GM21390 (cell line): ENCODE data around the gene SLC24A4.

Experiments
- ATAC-seq: cut with Tn5 transposase; IDR thresholded peaks from one replicate; pipeline ENCODE4 v1.9.1; 2021; ENCODE audit not compliant: unreplicated experiment

The SLC24A4 gene

DNA sequence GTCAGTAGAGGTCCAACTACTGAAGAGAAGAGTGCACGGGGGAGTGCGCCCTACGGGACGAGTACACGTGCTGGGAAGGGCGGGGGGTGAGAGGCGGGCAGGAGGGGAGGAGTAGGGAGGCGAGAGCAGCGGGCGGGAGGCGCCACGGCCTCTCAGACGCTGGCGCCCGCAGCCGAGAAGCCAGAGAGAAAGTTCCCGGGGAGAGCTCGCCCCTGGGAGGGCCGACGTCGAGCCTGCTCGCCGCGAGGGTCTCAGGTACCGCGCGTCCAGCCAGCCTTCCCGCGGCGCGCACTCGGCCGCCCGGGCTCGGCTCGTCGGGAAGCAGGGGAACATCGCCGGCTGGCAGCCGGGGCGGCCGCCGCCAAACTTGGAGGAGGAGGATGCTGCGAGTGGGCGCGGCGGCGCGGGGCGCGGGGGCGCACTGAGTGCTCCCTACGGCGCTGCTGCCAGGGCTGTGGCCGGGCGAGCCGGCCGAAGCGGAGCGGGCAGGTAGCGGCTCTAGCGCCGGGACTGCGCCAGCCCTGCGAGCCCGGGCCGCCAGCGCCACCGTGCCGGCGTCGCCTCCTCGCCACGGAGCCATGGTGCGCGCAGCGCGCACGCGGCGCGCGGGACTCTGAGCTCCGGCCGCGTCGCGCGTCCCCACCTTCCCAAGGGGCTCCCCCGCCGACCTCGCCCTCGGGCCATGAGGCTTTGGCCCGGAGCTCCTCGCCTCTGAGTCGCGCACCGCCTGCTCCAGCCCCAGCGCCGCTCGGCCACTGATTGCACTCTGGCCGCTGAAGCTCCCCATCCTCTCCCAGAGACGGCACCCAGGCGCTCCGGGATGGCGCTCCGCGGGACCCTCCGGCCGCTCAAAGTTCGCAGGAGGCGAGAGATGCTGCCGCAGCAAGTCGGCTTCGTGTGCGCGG, at the start of gene SLC24A4:
TSS of gene SLC24A4 (plus strand) at position 155 of the 905 bp plus-strand sequence. CDS start at position 821, 666 bp downstream.
- no peak for ATAC-seq

DNA sequence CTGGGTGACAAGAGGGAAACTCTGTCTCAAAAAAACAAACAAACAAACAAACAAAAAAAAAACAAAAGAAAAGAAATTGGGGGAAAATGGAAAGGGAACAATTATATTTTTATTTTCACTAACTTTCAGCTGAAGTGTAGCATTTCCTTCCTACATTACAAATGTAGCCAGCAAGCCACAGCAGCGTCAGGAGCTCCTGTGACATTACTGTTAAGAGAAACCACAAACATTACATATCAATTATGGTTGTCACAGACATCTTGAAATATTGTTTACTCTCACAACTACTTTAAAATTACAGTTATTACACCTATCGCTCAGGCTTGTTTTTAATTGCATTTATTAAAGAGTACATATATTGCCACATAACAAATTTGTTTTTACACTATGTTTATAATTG, 49.8 kb upstream of the SLC24A4 start:
- ATAC-seq: no peak

- no peak for ATAC-seq
Observed at GRCh38 chr14:92274055-92274454, 48.9 kb upstream of the SLC24A4 start.

GRCh38 chr14:92276074-92276473, 46.9 kb upstream of the SLC24A4 start:
- ATAC-seq: no peak

DNA sequence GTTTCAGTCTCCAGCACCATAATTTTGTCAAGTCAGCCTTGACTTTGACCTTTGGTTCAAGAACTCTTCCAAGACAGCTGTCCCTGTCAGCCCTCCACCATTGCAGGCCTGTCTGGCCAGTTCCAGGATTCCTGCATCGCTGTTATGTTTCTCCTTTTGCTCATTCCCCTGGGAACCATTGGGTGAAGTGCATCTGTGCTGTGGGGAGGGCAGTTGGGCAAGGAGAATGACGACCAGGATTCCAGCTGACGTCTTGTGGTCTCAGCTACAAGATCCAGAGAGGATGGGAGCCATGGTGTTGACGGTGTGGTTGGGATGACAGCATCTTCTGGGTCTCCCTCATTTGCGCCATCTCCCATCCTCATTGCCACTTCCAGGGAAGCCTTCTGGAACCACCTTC, 45.9 kb upstream of the SLC24A4 start:
- no peak for ATAC-seq

DNA sequence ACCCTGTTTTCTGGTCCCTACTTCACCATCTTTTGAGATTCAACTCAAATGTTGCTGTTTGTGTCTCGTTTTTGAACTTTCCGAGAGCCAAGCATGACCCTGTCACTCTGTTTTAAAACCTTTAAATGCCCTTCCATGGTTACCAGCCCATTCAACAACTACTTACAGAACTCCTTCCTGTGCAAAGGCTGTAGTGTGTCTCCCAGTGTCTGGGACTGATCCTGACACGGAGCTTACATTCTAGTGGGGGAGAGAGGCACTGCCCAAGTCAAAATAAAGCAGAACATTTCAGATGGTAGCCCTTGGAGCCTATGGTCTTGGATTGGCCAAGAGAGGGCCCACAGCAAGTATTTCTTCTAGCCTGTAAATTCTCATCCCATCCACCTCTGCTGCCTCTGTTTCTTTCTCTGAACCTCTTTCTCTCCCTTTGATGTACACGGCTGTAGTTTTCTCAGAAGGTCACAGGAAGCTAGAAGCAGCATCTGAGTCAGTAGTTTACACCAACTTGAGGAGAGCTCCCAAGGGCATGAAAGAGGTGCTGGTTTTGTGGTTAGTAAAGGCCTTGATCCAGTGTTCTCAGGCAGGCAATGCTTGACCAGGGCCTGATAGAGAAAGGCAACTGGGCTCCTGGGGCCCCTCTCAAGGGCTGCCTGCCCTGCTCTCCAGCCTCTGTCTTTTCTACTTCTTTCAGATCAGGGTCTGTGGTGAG, 42.3 kb upstream of the SLC24A4 start:
- ATAC-seq: no peak

- ATAC-seq: no peak
Observed at GRCh38 chr14:92282669-92283068, 40.3 kb upstream of the SLC24A4 start.

GRCh38 chr14:92285311-92285710, 37.7 kb upstream of the SLC24A4 start:
- no peak for ATAC-seq

GRCh38 chr14:92287987-92288386, 35.0 kb upstream of the SLC24A4 start:
- ATAC-seq: no peak

GRCh38 chr14:92288994-92289660, 33.8 kb upstream of the SLC24A4 start:
- no peak for ATAC-seq

GRCh38 chr14:92292673-92293072, 30.3 kb upstream of the SLC24A4 start:
- ATAC-seq: no peak

DNA sequence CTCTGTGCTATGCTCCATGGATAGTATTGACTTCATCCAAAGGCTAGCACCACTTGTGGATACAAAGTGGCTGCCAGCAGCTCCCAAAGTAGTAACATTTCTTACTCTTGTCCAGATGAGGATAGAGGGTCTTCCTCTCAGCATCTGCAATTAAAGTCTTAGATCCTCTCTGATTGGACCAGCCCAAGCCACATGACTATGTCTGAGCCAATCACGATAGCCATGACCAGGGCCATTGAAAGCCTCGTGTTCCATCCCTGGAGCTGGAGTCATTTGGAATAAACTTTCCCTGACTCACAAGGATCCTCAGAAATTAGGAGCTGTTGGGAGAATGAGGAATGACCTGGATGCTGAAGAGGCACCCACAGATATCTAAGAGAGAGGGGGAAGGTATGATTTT, 28.5 kb upstream of the SLC24A4 start:
- ATAC-seq: no peak

DNA sequence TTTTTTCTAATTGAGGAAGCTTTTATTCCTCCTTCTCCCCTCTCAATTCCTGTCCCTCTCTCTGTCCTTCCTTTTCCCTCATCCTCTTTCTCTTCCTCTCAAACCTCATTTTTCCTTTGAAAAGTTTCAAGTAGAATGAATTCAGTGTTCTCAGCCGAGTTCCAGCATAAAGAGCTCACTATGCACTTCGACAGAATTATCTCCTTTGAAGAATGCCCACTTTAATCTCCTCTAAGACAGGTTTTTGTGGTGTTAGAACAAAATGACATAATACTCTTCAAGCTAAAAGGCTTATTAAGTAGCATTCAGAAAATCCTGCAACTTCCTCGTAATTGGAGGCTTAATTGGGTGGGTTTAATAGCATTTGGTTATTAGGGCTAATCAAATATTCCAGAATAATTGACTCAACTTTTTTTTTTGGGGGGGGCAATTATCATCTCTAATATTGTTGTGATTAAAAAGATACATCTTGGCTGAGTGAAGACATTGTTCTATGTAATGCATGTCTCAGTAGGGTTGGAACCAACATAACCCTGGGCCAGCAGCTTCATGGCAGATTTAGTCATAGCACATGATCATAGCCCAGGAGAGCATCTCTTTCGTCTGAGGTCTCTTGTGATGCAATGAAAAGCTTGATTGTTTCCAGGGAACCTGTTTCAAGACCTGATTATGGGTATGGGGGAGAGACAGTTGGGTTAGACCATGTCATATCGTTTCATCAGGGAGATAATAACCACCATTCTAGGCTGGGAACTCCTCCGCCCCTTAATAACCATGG, 25.0 kb upstream of the SLC24A4 start:
- ATAC-seq: no peak

GRCh38 chr14:92302481-92302880, 20.5 kb upstream of the SLC24A4 start:
- ATAC-seq: no peak

DNA sequence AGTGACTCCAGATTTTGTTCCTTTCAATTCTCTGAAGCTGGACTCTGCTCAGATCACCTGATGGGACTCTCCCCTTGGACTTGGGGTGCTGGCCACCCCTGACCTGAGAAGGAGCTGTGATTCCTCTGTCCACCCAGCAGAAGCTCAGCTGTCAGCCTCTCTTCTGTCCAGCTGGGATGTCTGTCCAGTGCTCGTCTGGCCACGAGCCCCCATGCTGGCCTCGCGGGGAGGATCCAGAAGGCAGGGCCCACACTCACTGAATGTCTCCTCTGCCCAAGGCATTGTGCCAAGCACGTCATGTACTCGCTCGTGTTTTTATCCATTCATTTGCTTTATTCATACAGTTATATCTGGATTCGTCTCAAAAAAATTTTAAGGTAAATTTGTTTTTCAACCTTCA, 14.2 kb upstream of the SLC24A4 start:
- no peak for ATAC-seq

DNA sequence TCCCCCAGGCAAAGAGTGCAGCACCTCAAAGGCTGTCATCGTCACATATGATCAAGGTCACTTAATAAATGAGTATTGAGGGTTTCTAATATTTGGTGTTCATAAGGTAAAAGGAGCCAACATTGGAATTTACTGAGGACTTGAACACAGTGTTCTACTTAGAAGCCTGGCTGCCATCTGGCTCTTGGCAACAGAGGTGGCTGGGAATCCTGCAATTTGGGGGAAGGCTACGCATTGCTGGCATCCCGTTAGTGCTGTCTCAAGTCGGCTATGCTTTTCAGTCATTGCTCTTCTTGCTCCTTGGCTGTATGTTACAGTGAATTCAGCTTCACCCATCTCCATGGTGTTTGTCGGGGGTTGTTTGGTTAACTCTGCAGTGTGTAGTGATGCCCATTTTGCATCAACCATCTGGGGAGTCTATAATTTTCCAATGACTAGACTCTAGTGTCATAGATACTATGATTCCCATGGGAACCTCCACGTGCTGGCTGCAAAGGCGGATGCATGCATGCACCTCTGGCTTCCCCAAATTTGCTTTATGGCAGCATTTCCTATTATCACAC, 12.9 kb upstream of the SLC24A4 start:
- no peak for ATAC-seq

- ATAC-seq: no peak
Observed at GRCh38 chr14:92310776-92311375, 12.1 kb upstream of the SLC24A4 start.

DNA sequence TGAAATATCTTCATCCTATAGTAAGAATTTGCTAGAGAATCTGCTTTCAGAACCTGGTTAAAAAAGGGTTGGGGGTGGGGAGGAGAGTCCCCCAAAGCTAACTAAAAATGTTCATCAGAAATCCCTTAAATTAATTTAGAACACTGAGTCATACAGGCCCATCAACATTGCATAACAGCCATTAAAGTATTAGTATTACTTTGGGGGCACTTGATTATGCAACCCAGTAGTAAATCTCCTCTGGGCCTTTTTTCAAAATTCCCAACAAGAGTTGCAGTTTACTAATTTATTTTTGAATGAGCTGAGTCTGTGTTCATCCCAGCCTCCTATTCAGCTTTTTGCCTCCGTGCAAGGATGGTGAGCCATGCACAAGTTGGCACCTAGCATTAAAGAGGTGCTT, 8.8 kb upstream of the SLC24A4 start:
- ATAC-seq: no peak

DNA sequence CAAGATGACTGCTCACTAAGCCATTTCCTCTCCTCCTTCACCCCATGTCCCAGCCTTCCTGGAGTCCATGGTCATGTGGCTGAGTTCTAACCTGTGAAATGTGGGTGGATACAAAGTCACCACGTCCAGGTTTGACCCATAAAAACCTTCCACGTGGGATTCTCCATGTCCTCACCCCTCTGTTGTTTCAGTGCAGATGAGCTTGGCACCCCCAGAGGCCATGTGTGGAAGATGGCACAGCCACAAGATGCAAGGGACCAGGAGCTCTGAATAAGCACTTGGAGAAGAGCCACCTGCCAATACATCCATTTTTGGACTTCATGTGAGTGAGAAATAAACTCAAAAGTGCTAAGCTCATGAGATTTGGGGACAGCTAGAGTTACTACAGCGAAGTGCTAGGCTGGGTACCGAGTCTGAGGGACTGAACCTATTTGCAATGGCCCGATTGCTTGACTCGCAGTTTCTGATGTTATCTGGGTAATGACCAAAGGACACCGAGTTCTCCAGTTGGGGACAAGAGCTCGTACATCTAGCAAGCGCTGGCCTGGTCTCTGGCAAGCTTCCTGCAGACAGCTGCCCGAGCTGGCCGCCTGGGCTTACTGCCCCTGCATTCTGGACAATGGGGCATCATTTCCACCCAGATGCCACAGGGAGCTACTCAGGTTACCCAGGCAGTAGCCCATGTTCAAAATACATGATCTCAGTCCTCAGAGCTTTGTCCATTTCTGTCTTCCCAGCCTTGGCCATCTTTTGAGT, 7.7 kb upstream of the SLC24A4 start:
- no peak for ATAC-seq
